Stimulated activated CD4-positive, alpha-beta T cell treated with anti-CD3 and anti-CD28 coated beads, Interleukin-4, amount 100 ng/mL, for 24 hours (primary cell): ENCODE measurements around the gene MAP4K3.
"Not testable (repeated sequence)": the region's sequence is repeated elsewhere in the genome, so short reads cannot be mapped to it uniquely, and the experiment has no call there.

Source experiments
- DNase-seq: peaks from one replicate; pipeline ENCODE4 v3.0.0-alpha.2; 2020

MAP4K3 gene

GRCh38 chr2:39300044-39300978 lies 136.8 kb downstream of the MAP4K3 start:
- DNase-seq: no peak

- DNase-seq: no peak
These were observed 146.7 kb downstream of the MAP4K3 start for GRCh38 chr2:39290433-39290832.

GRCh38 chr2:39289609-39290008 lies 147.5 kb downstream of the MAP4K3 start:
- DNase-seq: no peak

- no peak for DNase-seq
These were observed 153.5 kb downstream of the MAP4K3 start for GRCh38 chr2:39283561-39283960.

GRCh38 chr2:39281391-39281790 lies 155.7 kb downstream of the MAP4K3 start:
- no peak for DNase-seq

- DNase-seq: no peak
These were observed 162.1 kb downstream of the MAP4K3 start for GRCh38 chr2:39275016-39275415.

- no peak for DNase-seq
These were observed 167.1 kb downstream of the MAP4K3 start for GRCh38 chr2:39269941-39270340.

GRCh38 chr2:39266916-39267434 lies 170.1 kb downstream of the MAP4K3 start:
- DNase-seq: no peak

GRCh38 chr2:39266139-39266805 lies 170.8 kb downstream of the MAP4K3 start:
- DNase-seq: no peak

- no peak for DNase-seq
These were observed 171.8 kb downstream of the MAP4K3 start for GRCh38 chr2:39265315-39265714.

- no peak for DNase-seq
These were observed 172.4 kb downstream of the MAP4K3 start for GRCh38 chr2:39264733-39265132.

- no peak for DNase-seq
These were observed 177.0 kb downstream of the MAP4K3 start for GRCh38 chr2:39260087-39260486.

GRCh38 chr2:39256040-39256439 lies 181.0 kb downstream of the MAP4K3 start:
- DNase-seq: no peak

- DNase-seq: no peak
These were observed 184.1 kb downstream of the MAP4K3 start for GRCh38 chr2:39252888-39253518.

- no peak for DNase-seq
These were observed 189.5 kb downstream of the MAP4K3 start for GRCh38 chr2:39247512-39248043.

- DNase-seq: no peak
These were observed 190.6 kb downstream of the MAP4K3 start for GRCh38 chr2:39246382-39246980.

- peak; percentile 10 for DNase-seq
These were observed 192.0 kb downstream of the MAP4K3 start for GRCh38 chr2:39244963-39245625.

GRCh38 chr2:39244241-39244862 lies 192.7 kb downstream of the MAP4K3 start:
- DNase-seq: not testable (repeated sequence)

GRCh38 chr2:39243469-39244123 lies 193.5 kb downstream of the MAP4K3 start, which contains the start of gene CDKL4:
Gene CDKL4 (minus strand): TSS chr2:39243970.
- DNase-seq: peak; percentile 11

GRCh38 chr2:39241588-39241987 lies 195.5 kb downstream of the MAP4K3 start:
- no peak for DNase-seq

- DNase-seq: no peak
These were observed 196.3 kb downstream of the MAP4K3 start for GRCh38 chr2:39240758-39241157.
